ENCODE data around the gene ZNF423.

The ZNF423 gene

GRCh38 chr16:49896447-49896964, 40.6 kb upstream of the ZNF423 start:
- no peak overlapping the region for H3K27ac ChIP-seq
- H3K4me3 ChIP-seq, result no peak overlapping the region
- TF ChIP-seq, protein P1, sequence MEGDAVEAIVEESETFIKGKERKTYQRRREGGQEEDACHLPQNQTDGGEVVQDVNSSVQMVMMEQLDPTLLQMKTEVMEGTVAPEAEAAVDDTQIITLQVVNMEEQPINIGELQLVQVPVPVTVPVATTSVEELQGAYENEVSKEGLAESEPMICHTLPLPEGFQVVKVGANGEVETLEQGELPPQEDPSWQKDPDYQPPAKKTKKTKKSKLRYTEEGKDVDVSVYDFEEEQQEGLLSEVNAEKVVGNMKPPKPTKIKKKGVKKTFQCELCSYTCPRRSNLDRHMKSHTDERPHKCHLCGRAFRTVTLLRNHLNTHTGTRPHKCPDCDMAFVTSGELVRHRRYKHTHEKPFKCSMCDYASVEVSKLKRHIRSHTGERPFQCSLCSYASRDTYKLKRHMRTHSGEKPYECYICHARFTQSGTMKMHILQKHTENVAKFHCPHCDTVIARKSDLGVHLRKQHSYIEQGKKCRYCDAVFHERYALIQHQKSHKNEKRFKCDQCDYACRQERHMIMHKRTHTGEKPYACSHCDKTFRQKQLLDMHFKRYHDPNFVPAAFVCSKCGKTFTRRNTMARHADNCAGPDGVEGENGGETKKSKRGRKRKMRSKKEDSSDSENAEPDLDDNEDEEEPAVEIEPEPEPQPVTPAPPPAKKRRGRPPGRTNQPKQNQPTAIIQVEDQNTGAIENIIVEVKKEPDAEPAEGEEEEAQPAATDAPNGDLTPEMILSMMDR (IDR thresholded peaks at IDR 0.05), result no peak
- no peak for DNase-seq (ENCODE audit: low spot score)

DNA sequence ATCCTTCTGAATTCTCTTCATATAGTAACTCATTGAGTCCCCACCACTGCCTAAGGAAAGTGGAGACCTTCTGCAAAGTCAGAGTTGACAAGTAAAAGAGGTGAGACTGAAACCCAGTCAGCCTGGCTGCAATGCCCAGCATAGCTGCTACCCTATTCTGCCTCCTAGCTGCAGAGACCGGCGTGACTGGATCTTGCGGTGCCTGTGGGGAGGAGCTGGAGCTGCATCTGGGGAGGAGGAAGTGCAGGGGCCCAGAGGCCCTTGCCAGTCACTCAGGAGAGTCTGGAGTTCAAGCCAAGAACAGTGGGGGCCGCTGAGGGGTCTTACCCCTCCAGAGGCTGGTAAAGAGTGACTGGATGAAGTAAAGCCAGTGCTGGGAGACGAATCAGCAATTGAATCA, 35.0 kb upstream of the ZNF423 start:
- TF ChIP-seq, protein P1 (IDR thresholded peaks at IDR 0.05), result no peak
- no peak overlapping the region for H3K27ac ChIP-seq
- no peak overlapping the region for H3K4me3 ChIP-seq
- no peak for DNase-seq (ENCODE audit: low spot score)

DNA sequence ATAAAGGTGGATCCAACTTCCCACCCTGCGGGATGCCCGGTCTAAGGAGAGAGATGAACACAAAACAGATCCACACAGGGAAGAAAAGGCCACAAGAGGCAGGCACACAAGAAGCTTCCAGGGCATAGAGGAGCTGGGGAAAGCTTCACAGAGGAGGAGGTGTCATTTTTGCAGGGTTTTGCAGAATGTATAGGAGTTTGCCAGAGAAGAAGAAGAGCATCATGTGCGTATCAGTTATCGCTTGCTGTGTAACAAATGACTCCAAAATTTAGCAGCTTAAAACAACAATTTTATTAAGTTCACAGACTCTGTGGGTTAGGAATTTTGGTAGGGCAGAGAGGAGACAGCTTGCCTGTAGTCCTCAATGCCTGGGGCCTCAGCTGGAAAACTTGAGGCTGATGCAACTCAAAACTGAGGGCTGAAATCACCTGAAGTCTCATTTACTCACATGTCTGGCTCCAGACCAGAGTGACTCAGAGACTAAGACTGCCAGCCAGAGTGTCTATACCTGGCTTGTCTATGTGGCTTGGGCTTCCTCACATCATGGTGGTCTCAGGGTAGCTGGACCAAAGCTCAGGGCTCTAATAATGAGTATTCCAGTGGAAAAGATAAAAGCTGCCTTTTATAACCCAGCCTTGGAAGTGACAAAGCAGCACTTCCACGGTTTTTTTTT, 33.9 kb upstream of the ZNF423 start:
- Histone ChIP-seq H3K4me3 (no peak overlapping the region), H3K27ac (no peak overlapping the region)
- no peak for DNase-seq (ENCODE audit: low spot score)
- TF ChIP-seq, protein P1 (IDR thresholded peaks at IDR 0.05), result no peak

GRCh38 chr16:49886554-49887094, 30.7 kb upstream of the ZNF423 start:
- Histone ChIP-seq H3K27ac (no peak overlapping the region), H3K4me3 (no peak overlapping the region)
- DNase-seq (ENCODE audit: low spot score), result no peak
- TF ChIP-seq, protein P1 (IDR thresholded peaks at IDR 0.05), result no peak

- no peak for DNase-seq (ENCODE audit: low spot score)
- TF ChIP-seq, protein P1 (IDR thresholded peaks at IDR 0.05), result no peak
- Histone ChIP-seq H3K27ac (no peak overlapping the region), H3K4me3 (no peak overlapping the region)
Observed at GRCh38 chr16:49884033-49885015, 28.4 kb upstream of the ZNF423 start.

DNA sequence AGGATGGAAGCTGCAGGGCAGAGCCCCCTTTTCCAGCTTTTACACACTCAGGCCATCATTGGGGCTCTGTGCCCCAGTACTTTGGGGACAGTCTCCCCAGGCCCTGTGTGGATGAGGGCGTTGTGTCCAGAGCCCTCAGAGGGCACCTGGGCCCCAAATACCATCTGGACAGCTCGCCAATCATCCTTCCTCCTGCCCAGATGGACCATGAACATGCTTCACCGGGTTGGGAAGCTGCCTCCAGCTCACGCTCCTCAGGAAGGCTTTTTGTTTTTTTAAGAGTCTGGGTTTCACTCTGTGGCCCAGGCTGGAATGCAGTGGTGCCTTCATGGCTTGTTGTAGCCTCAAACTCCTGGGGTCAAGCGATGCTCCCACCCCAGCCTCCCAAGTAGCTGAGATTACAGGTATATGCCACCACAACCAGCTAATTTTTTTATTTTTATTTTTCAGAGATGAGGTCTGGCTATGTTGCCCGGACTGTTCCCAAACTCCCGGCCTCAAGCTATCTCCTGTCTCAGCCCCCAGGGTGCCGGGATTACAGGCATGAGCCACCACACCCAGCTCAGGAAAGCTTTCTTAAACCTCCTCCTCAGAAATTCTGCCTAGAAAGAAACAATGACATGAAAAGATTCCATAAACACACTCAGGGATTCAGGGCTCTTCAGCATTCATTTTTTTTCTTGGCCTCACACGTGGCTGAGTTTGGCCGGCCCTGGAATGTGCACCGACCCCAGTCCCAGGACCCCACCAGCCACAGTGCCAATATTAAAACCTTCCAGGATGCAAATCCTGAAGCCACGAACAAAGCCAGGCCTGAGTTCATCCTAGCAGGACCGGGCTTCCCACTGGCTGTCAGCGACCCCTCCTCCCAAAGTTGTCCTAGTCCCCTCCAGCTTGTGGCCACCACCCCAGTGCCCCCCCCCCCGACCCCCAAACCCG, 27.4 kb upstream of the ZNF423 start:
- H3K4me3 ChIP-seq, result no peak overlapping the region
- TF ChIP-seq, protein P1 (IDR thresholded peaks at IDR 0.05), result no peak
- no peak overlapping the region for H3K27ac ChIP-seq
- DNase-seq (ENCODE audit: low spot score), result no peak
